A673 (cell line): ENCODE data around the gene SAA4. TPM values are rescaled to one million over a fixed set of nuclear protein-coding genes. Genes with fewer than 3 reads are reported as not detected.

ENCODE experiments used
- BruUV-seq: library from RNA; stranded (reverse); fragments of 400-500 nt; replicated peaks from 2 replicates; lab custom pipeline; 2021; lab: Mats Ljungman, UMichigan
- CTCF ChIA-PET: fragments of 300-600 bp; sonication (Branson Sonifier 250); formaldehyde crosslinking; loops from one replicate; lab custom pipeline; 2022; ENCODE audit warnings: antibody characterized with exemption; lab: Charles Lee
- POLR2A ChIA-PET: fragments of 300-600 bp; sonication (Branson Sonifier 250); formaldehyde crosslinking; loops from one replicate; lab custom pipeline; 2022; ENCODE audit warnings: antibody characterized with exemption; ENCODE audit not compliant: low non-redundant PET; lab: Charles Lee
- DNase-seq: peaks from one replicate; pipeline ENCODE4 v3.0.0-alpha.2; 2015; ENCODE audit warnings: low spot score
- H3K27ac ChIP-seq: fragments of 200-600 bp; sonication (generic); 2 replicates; pipeline ENCODE4 v1.5.1; 2016; ENCODE audit warnings: mixed run types, low read depth, mild to moderate bottlenecking, mixed read lengths, antibody characterized with exemption, low read length; ENCODE audit not compliant: poor library complexity, severe bottlenecking
- H3K27me3 ChIP-seq: fragments of 200-600 bp; sonication (generic); replicated peaks from 2 replicates; pipeline ENCODE4 v1.6.1; 2017; ENCODE audit warnings: mixed run types, low read depth, mild to moderate bottlenecking, mixed read lengths, antibody characterized with exemption, low read length; ENCODE audit not compliant: insufficient read depth, poor library complexity
- H3K36me3 ChIP-seq: fragments of 200-600 bp; sonication (generic); 2 replicates; pipeline ENCODE4 v1.6.1; 2016; ENCODE audit warnings: mixed run types, mild to moderate bottlenecking, mixed read lengths, antibody characterized with exemption, low read length; ENCODE audit not compliant: insufficient read depth, poor library complexity, severe bottlenecking
- H3K4me1 ChIP-seq: fragments of 200-600 bp; sonication (generic); 2 replicates; pipeline ENCODE4 v1.6.1; 2017; ENCODE audit warnings: mixed run types, mild to moderate bottlenecking, mixed read lengths, antibody characterized with exemption, low read length; ENCODE audit not compliant: insufficient read depth, poor library complexity, severe bottlenecking
- H3K4me3 ChIP-seq: fragments of 200-600 bp; sonication (generic); 2 replicates; pipeline ENCODE4 v1.5.1; 2016; ENCODE audit warnings: low read depth, mixed run types, mild to moderate bottlenecking, mixed read lengths, low read length; ENCODE audit not compliant: poor library complexity, severe bottlenecking
- H3K9me3 ChIP-seq: fragments of 200-600 bp; sonication (generic); 2 replicates; pipeline ENCODE4 v1.6.1; 2016; ENCODE audit warnings: mixed run types, low read depth, mild to moderate bottlenecking, mixed read lengths, antibody characterized with exemption, low read length; ENCODE audit not compliant: poor library complexity, severe bottlenecking
- EZH2 ChIP-seq: fragments of 200-600 bp; sonication (generic); IDR thresholded peaks from 2 replicates; pipeline ENCODE4 v1.6.1; 2017; ENCODE audit warnings: borderline replicate concordance, low read depth, mild to moderate bottlenecking, mixed read lengths, antibody characterized with exemption, low read length; ENCODE audit not compliant: poor library complexity, severe bottlenecking
- intact Hi-C: fragments of 100-400 bp; cut with micrococcal nuclease; formaldehyde crosslinking; loops from one replicate; pipeline ENCODE4 v1.10.0; 2022; ENCODE audit not compliant: unreplicated experiment
- total RNA-seq: library from RNA; stranded (reverse); gene quantifications from 2 replicates; pipeline ENCODE4 v1.2.3, GENCODE V29; 2021
- TF ChIP-seq, protein P1 (sequence below): fragments of 300-800, 200-600 bp; sonication (generic); conservative IDR thresholded peaks from 2 replicates; pipeline ENCODE4 v1.5.1; 2017; ENCODE audit warnings: low read depth, mild to moderate bottlenecking, antibody characterized with exemption, low read length, moderate library complexity, mixed read lengths

SAA4 gene
- total RNA-seq, 1 experiment from 2014 or later, result not detected

DNA sequence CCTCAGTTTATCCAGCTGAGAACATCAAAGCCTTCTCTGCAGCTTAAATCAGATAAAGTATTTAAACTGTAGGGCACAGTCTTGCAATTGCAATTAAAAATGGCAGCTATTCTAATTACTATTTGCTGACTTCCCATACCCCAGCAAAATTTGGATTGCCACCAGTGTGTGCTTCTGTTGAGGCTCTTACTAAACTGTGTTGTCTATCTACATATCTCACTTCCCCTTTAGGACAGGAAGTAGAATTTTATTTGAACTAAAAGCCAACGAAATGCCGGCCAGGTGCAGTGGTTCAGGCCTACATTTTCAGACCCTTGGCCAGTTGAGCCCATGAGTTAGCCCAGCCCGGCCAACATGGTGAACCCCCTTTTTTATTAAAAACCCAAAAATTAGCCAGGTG, 7.1 kb downstream of the SAA4 start:
- H3K4me1 ChIP-seq, result no peaks in the 10 kb centered on the region
- no peaks in the 10 kb centered on the region for H3K9me3 ChIP-seq
- TF ChIP-seq EZH2, result no peak
- TF ChIP-seq, protein P1, sequence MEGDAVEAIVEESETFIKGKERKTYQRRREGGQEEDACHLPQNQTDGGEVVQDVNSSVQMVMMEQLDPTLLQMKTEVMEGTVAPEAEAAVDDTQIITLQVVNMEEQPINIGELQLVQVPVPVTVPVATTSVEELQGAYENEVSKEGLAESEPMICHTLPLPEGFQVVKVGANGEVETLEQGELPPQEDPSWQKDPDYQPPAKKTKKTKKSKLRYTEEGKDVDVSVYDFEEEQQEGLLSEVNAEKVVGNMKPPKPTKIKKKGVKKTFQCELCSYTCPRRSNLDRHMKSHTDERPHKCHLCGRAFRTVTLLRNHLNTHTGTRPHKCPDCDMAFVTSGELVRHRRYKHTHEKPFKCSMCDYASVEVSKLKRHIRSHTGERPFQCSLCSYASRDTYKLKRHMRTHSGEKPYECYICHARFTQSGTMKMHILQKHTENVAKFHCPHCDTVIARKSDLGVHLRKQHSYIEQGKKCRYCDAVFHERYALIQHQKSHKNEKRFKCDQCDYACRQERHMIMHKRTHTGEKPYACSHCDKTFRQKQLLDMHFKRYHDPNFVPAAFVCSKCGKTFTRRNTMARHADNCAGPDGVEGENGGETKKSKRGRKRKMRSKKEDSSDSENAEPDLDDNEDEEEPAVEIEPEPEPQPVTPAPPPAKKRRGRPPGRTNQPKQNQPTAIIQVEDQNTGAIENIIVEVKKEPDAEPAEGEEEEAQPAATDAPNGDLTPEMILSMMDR, result no peak
- H3K4me3 ChIP-seq, result no peak overlapping the region
- no peak overlapping the region for H3K27ac ChIP-seq
- DNase-seq, result no peak
- CTCF ChIA-PET, result no interaction called here
- no TSS peak for BruUV-seq
- POLR2A ChIA-PET, result no interaction called here
- H3K36me3 ChIP-seq, result no peaks in the 10 kb centered on the region
- no peaks in the 10 kb centered on the region for H3K27me3 ChIP-seq
- intact Hi-C loops, result no loop called here

DNA sequence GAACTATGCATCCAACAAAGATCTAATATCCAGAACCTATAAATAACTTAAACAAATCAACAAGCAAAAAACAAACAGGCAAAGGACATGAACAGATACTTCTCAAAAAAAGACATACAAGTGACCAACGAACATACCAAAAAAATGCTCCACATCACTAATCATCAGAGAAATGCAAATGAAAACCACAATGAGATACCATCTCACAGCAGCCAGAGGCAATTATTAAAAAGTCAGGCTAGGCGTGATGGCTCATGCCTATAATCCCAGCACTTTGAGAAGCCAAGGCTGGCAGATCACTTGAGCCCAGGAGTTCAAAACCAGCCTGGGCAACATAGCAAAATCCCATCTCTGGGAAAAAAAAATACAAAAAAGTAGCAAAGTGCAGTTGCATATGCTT, 10.7 kb downstream of the SAA4 start:
- no peak for DNase-seq
- intact Hi-C loops, result no loop called here
- Histone ChIP-seq H3K4me1 (no peaks in the 10 kb centered on the region), H3K36me3 (no peaks in the 10 kb centered on the region), H3K4me3 (no peak overlapping the region), H3K27me3 (no peaks in the 10 kb centered on the region), H3K27ac (no peak overlapping the region), H3K9me3 (no peaks in the 10 kb centered on the region)
- ChIA-PET CTCF (interaction anchor here (0.6 kb wide), 1 partner anchor 555 kb away, joined by 3 read pairs; no protein-coding TSS in a partner anchor), POLR2A (no interaction called here)
- no peak for TF ChIP-seq EZH2
- TF ChIP-seq, protein P1, result no peak
- BruUV-seq, result no TSS peak

DNA sequence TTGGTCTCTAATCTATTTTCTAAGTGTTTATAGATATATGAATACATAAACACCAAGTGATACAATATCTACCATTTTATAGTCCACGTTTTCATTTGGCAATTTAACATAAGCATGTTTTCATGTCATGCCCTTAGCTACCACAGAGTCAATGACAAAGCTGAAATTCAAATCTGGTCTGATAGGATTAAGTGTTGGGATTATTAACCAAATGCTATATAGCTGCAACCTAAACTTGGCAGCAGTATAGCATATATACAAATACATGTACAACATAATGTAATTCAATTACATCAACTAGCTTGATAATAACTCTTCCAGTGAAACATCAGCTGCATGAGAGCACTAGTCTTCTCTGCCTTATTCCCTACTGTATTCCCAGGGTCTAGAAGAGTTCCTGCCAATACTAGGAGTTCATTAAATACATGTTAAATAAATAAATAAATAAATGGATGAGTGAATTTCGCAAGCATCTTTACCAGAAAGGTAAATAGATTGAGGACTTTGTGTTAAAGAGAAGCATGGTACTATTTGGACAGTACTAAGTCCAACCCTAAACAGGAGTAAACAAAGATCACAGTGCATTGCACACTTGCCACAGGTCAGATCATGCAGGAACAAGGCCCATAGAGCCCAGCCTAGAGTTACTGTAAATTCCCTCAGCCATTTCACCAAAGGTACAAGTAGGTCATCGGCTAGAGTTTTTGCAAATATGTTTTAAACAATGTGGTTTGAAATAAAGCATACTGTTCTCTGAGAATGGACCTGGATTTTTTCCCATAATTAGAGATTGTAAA, 12.8 kb downstream of the SAA4 start:
- ChIA-PET CTCF (no interaction called here), POLR2A (no interaction called here)
- TF ChIP-seq EZH2, result no peak
- TF ChIP-seq, protein P1, result no peak
- Histone ChIP-seq H3K4me1 (no peaks in the 10 kb centered on the region), H3K36me3 (no peaks in the 10 kb centered on the region), H3K9me3 (no peaks in the 10 kb centered on the region), H3K27ac (no peak overlapping the region), H3K4me3 (no peak overlapping the region), H3K27me3 (no peaks in the 10 kb centered on the region)
- intact Hi-C loops, result no loop called here
- no peak for DNase-seq
- no TSS peak for BruUV-seq
